Fibroblast of pulmonary artery (primary cell): ENCODE measurements around the gene SLC44A2.

ENCODE experiments used
- DNase-seq: peaks from one replicate; pipeline ENCODE4 v3.0.0-alpha.2; 2010; ENCODE audit warnings: low read depth
- H3K4me3 ChIP-seq: replicated peaks from 2 replicates; pipeline ENCODE4 v1.5.1; 2011; ENCODE audit warnings: low read depth, mild to moderate bottlenecking, control low read depth, low read length, moderate library complexity
- TF ChIP-seq, protein P1 (sequence below): IDR thresholded peaks from 2 replicates; pipeline ENCODE4 v1.5.1; 2011; ENCODE audit warnings: mild to moderate bottlenecking, control low read depth, low read length, inconsistent platforms; ENCODE audit errors: missing control alignments

The SLC44A2 gene

GRCh38 chr19:10615429-10616023 is 9.8 kb upstream of the SLC44A2 start:
- no peak overlapping the region for H3K4me3 ChIP-seq
- no peak for DNase-seq
- TF ChIP-seq, protein P1, sequence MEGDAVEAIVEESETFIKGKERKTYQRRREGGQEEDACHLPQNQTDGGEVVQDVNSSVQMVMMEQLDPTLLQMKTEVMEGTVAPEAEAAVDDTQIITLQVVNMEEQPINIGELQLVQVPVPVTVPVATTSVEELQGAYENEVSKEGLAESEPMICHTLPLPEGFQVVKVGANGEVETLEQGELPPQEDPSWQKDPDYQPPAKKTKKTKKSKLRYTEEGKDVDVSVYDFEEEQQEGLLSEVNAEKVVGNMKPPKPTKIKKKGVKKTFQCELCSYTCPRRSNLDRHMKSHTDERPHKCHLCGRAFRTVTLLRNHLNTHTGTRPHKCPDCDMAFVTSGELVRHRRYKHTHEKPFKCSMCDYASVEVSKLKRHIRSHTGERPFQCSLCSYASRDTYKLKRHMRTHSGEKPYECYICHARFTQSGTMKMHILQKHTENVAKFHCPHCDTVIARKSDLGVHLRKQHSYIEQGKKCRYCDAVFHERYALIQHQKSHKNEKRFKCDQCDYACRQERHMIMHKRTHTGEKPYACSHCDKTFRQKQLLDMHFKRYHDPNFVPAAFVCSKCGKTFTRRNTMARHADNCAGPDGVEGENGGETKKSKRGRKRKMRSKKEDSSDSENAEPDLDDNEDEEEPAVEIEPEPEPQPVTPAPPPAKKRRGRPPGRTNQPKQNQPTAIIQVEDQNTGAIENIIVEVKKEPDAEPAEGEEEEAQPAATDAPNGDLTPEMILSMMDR = no peak

GRCh38 chr19:10617409-10618121 is 7.8 kb upstream of the SLC44A2 start:
- H3K4me3 ChIP-seq = no peak overlapping the region
- DNase-seq = peak; percentile 58
- TF ChIP-seq, protein P1 = no peak

- no peak for DNase-seq
- TF ChIP-seq, protein P1 = no peak
Observed at GRCh38 chr19:10618846-10619245, 6.5 kb upstream of the SLC44A2 start.

GRCh38 chr19:10620786-10621185 is 4.6 kb upstream of the SLC44A2 start:
- no peak overlapping the region for H3K4me3 ChIP-seq
- TF ChIP-seq, protein P1 = no peak
- DNase-seq = no peak

More at GRCh38 chr19:10618846-10619245, 6.5 kb upstream of the SLC44A2 start:
- no peak overlapping the region for H3K4me3 ChIP-seq

DNA sequence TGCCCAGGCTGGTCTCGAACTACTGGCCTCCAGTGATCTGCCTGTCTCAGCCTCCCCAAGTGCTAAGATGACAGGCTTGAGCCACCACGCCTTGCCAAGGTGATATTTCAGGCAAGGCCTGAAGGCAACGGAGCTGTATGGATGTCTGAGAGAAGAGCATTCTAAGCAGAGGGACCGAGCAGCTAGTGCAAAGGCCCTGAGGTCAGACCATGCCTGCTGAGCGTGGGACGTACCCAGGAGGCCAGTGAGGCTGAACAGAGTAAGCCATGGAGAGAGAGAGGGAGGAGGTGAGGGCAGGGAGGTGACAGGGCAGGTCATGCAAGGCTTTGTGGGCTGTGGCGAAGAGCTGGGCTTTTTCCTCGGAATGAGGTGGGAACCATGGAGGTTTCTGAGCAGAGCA is 3.4 kb upstream of the SLC44A2 start:
- H3K4me3 ChIP-seq = no peak overlapping the region
- DNase-seq = no peak
- TF ChIP-seq, protein P1 = no peak

DNA sequence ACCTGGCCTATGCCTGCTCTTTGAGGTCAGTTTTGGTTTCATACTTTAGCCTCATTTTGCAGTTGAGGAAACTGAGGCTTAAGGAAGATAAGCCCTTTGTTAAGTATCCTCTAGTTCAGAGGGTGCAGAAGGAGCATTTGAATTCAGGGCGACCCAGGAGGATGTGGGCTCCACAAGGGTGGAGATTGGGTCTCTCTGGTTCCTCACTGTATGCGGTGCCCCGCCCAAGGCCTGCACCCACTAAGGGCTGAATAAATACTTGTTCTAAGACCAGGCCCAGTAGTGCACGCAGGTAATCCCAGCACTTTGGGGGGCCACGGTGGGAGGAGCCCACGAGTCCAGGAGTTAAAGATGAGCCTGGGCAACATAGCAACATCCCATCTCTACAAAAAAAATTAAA is 768 bp upstream of the SLC44A2 start:
- DNase-seq = no peak
- TF ChIP-seq, protein P1 = no peak
- H3K4me3 ChIP-seq = no peak overlapping the region

DNA sequence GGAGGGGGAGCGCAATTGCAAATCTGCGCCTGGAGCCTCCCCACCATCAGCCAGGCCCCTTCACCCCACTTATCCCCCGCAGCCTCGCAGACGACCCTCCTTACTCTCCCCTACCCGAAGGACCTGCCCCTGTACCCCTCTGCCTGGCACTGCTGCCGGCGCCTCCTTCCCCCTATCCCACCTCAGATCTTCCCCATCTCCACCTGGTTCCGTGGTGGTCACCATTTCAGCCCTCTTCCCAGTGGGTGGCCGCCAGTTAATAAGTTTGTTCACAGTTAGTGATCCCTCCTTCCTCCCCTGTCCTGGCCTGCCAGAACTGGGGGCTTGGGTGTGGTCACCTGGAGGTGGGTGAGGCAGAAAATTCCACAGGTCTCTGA is 397 bp downstream of the SLC44A2 start:
- H3K4me3 ChIP-seq = peak overlapping the region; percentile 55
- TF ChIP-seq, protein P1 = no peak
- DNase-seq = no peak
